PC-9 (cell line): ENCODE data around the gene OSBPL7. TPM values are rescaled to one million over a fixed set of nuclear protein-coding genes. Genes with fewer than 3 reads are reported as not detected.

Source experiments
- BruUV-seq: library from RNA; stranded (reverse); fragments of 400-500 nt; replicated peaks from 2 replicates; lab custom pipeline; 2021; lab: Mats Ljungman, UMichigan
- CTCF ChIA-PET: fragments of 300-600 bp; sonication (Branson Sonifier 250); formaldehyde crosslinking; loops from one replicate; lab custom pipeline; 2022; ENCODE audit warnings: antibody characterized with exemption; lab: Charles Lee
- POLR2A ChIA-PET: fragments of 300-600 bp; sonication (Branson Sonifier 250); formaldehyde crosslinking; loops from one replicate; lab custom pipeline; 2022; ENCODE audit warnings: antibody characterized with exemption; ENCODE audit not compliant: unreplicated experiment; lab: Charles Lee
- DNase-seq, 2 experiments: peaks; one replicate each; pipeline versions ENCODE4 v3.0.0 to v3.0.0-alpha.2; 2015 to 2022; ENCODE audit warnings: mixed read lengths in 1 of 2
- H2AFZ ChIP-seq: fragments of 200-600 bp; sonication (generic); 2 replicates; pipeline ENCODE4 v1.8.1; 2017; ENCODE audit warnings: antibody characterized with exemption
- H3F3A ChIP-seq: fragments of 200-600 bp; sonication (generic); 2 replicates; pipeline ENCODE4 v1.8.1; 2017; ENCODE audit warnings: antibody characterized with exemption, mild to moderate bottlenecking, low read depth; ENCODE audit not compliant: insufficient read depth
- H3K27ac ChIP-seq: fragments of 200-600 bp; sonication (generic); 2 replicates; pipeline ENCODE4 v1.6.1; 2016; ENCODE audit warnings: mixed run types
- H3K27me3 ChIP-seq: fragments of 200-600 bp; sonication (generic); 2 replicates; pipeline ENCODE4 v1.6.1; 2016; ENCODE audit warnings: low read depth, mixed run types; ENCODE audit not compliant: insufficient read depth
- H3K36me3 ChIP-seq: fragments of 200-600 bp; sonication (generic); 2 replicates; pipeline ENCODE4 v1.6.1; 2016; ENCODE audit warnings: low read depth, mixed run types
- H3K4me1 ChIP-seq: fragments of 200-600 bp; sonication (generic); replicated peaks from 2 replicates; pipeline ENCODE4 v1.6.1; 2016; ENCODE audit warnings: mixed run types; ENCODE audit not compliant: insufficient read depth
- H3K4me2 ChIP-seq: fragments of 200-600 bp; sonication (generic); 2 replicates; pipeline ENCODE4 v1.6.1; 2017; ENCODE audit warnings: mixed run types
- H3K4me3 ChIP-seq: fragments of 200-600 bp; sonication (generic); 2 replicates; pipeline ENCODE4 v1.6.1; 2016; ENCODE audit warnings: mixed run types
- H3K79me2 ChIP-seq: fragments of 200-600 bp; sonication (generic); 2 replicates; pipeline ENCODE4 v1.6.1; 2017; ENCODE audit warnings: low read depth, mixed run types
- H3K9me2 ChIP-seq: fragments of 200-600 bp; sonication (generic); 2 replicates; pipeline ENCODE4 v1.8.1; 2017; ENCODE audit warnings: mild to moderate bottlenecking; ENCODE audit not compliant: insufficient read depth
- H3K9me3 ChIP-seq: fragments of 200-600 bp; sonication (generic); 2 replicates; pipeline ENCODE4 v1.8.1; 2016; ENCODE audit warnings: low read depth; ENCODE audit not compliant: insufficient read depth
- H4K20me1 ChIP-seq: fragments of 200-600 bp; sonication (generic); 2 replicates; pipeline ENCODE4 v1.8.1; 2017; ENCODE audit not compliant: insufficient read depth
- EZH2 ChIP-seq: fragments of 200-600 bp; sonication (generic); IDR thresholded peaks from 2 replicates; pipeline ENCODE4 v1.8.0; 2017; ENCODE audit warnings: antibody characterized with exemption, low read depth
- intact Hi-C: fragments of 100-400 bp; cut with micrococcal nuclease; formaldehyde crosslinking; loops from one replicate; pipeline ENCODE4 v1.10.0; 2022; ENCODE audit not compliant: unreplicated experiment
- total RNA-seq: library from RNA; stranded (reverse); gene quantifications from 2 replicates; pipeline ENCODE4 v1.2.3, GENCODE V29; 2021
- TF ChIP-seq, protein P1 (sequence below): fragments of 200-600 bp; sonication (generic); conservative IDR thresholded peaks from 2 replicates; pipeline ENCODE4 v1.6.1; 2017; ENCODE audit warnings: mixed run types, antibody characterized with exemption, mild to moderate bottlenecking, moderate library complexity

Gene OSBPL7
- total RNA-seq, 1 experiment from 2014 or later = 32.2 TPM

GRCh38 chr17:47834756-47835155 is 13.2 kb upstream of the OSBPL7 start:
- Histone ChIP-seq H3K4me2 (no peak overlapping the region), H3K4me1 (peaks cover 22% of the 10 kb centered on the region), H3K27ac (no peak overlapping the region), H3K36me3 (no peaks in the 10 kb centered on the region), H2AFZ (no peak overlapping the region), H3K9me2 (no peaks in the 10 kb centered on the region), H3K27me3 (no peaks in the 10 kb centered on the region), H4K20me1 (peaks cover 4% of the 10 kb centered on the region; the same call in 1 of the 2 replicates), H3K79me2 (peaks cover 21% of the 10 kb centered on the region), H3K9me3 (no peaks in the 10 kb centered on the region), H3K4me3 (no peak overlapping the region), H3F3A (peaks cover 36% of the 10 kb centered on the region)
- ChIA-PET CTCF (no interaction called here), POLR2A (interaction anchor here (0.7 kb wide), 1 partner anchor 101 kb away, joined by 4 read pairs; no protein-coding TSS in a partner anchor)
- intact Hi-C loops = no loop called here
- DNase-seq = no peak
- no TSS peak for BruUV-seq
- no peak for TF ChIP-seq EZH2

DNA sequence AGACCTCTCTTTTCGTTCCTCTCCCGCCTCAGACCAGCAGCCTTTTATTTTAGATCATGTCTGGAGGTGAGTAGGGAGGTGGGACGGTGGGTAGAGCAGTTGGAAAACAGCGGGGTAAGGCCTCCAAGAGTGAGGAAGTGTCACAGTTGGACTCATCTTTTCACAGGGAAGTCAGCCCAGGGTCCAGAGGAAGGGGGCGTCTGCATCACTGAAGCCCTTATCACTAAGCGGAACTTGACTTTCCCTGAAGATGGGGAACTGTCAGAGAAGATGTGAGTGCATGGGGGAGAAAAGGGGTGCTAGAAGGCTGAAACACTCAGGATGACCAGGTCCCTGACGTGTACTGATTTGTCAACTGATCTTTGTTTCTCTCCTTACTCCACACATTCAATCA is 10.3 kb upstream of the OSBPL7 start:
- CTCF ChIA-PET = interaction anchor here (0.5 to 1.0 kb wide), 4 partner anchors 10 to 81 kb away, joined by 5 to 6 read pairs (median 5); partner anchors contain the start of gene OSBPL7
- Histone ChIP-seq H3K36me3 (peaks cover 14% of the 10 kb centered on the region), H3K27ac (no peak overlapping the region), H3K9me3 (no peaks in the 10 kb centered on the region), H3K79me2 (peaks cover 31% of the 10 kb centered on the region), H2AFZ (peak overlapping the region; percentile 69), H3F3A (peaks cover 41% of the 10 kb centered on the region), H3K4me3 (peak overlapping the region; percentile 76), H3K27me3 (no peaks in the 10 kb centered on the region), H3K4me1 (peaks cover 20% of the 10 kb centered on the region), H4K20me1 (peaks cover 14% of the 10 kb centered on the region), H3K4me2 (peak overlapping the region; percentile 99), H3K9me2 (no peaks in the 10 kb centered on the region)
- POLR2A ChIA-PET = interaction anchor here (0.6 to 0.8 kb wide), 5 partner anchors 10 to 212 kb away, joined by 3 to 5 read pairs (median 3); partner anchors contain the start of gene OSBPL7
- BruUV-seq = TSS peak; percentile 71
- intact Hi-C loops = loop anchor here (1.0 kb wide), 1 partner anchor 56 kb away; no protein-coding TSS in a partner anchor
- DNase-seq = no peak
- TF ChIP-seq, protein P1, sequence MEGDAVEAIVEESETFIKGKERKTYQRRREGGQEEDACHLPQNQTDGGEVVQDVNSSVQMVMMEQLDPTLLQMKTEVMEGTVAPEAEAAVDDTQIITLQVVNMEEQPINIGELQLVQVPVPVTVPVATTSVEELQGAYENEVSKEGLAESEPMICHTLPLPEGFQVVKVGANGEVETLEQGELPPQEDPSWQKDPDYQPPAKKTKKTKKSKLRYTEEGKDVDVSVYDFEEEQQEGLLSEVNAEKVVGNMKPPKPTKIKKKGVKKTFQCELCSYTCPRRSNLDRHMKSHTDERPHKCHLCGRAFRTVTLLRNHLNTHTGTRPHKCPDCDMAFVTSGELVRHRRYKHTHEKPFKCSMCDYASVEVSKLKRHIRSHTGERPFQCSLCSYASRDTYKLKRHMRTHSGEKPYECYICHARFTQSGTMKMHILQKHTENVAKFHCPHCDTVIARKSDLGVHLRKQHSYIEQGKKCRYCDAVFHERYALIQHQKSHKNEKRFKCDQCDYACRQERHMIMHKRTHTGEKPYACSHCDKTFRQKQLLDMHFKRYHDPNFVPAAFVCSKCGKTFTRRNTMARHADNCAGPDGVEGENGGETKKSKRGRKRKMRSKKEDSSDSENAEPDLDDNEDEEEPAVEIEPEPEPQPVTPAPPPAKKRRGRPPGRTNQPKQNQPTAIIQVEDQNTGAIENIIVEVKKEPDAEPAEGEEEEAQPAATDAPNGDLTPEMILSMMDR = no peak
- no peak for TF ChIP-seq EZH2

- Histone ChIP-seq H3F3A (peaks cover 41% of the 10 kb centered on the region), H3K27ac (peak within 1 kb of the TSS; percentile 63), H3K4me2 (peak within 1 kb of the TSS; percentile 99), H3K4me1 (peaks cover 20% of the 10 kb centered on the region), H3K9me2 (no peaks in the 10 kb centered on the region), H3K4me3 (peak within 1 kb of the TSS; percentile 76), H2AFZ (peak within 1 kb of the TSS; percentile 76), H3K36me3 (peaks cover 21% of the 10 kb centered on the region), H3K27me3 (no peaks in the 10 kb centered on the region), H3K79me2 (peaks cover 31% of the 10 kb centered on the region), H4K20me1 (peaks cover 14% of the 10 kb centered on the region), H3K9me3 (no peaks in the 10 kb centered on the region)
- ChIA-PET POLR2A (interaction anchor here (0.6 to 0.9 kb wide), 8 partner anchors 10 to 227 kb away, joined by 3 to 8 read pairs (median 3); partner anchors contain the start of gene OSBPL7), CTCF (interaction anchor here (0.5 to 1.0 kb wide), 5 partner anchors 10 to 81 kb away, joined by 5 to 6 read pairs (median 5); partner anchors contain the start of genes OSBPL7 and SCRN2)
- no peak for TF ChIP-seq EZH2
- TF ChIP-seq, protein P1 = peak; percentile 61; the same call in 1 of the 2 replicates
- BruUV-seq = TSS peak; percentile 64
- intact Hi-C loops = loop anchor here (1.0 kb wide), 1 partner anchor 55 kb away; no protein-coding TSS in a partner anchor
- DNase-seq = peak; percentile 80 to 90
These were observed 9.7 kb upstream of the OSBPL7 start, which contains the start of the genes LRRC46 and MRPL10 for GRCh38 chr17:47831003-47831933. LRRC46 (plus strand) TSS chr17:47831670; CDS start chr17:47831990, 320 bp downstream. MRPL10 (minus strand) TSS chr17:47831541; CDS start chr17:47831511, 30 bp downstream.
